IPS-18c (cell line): Measurements from ENCODE around the gene FAM222B.
"Not testable (repeated sequence)": the region's sequence is repeated elsewhere in the genome, so short reads cannot be mapped to it uniquely, and the experiment has no call there.

Source experiments
- H3K4me3 ChIP-seq: 2 replicates; pipeline ENCODE4 v1.7.0; 2013; ENCODE audit warnings: low read depth, mild to moderate bottlenecking, low read length, moderate library complexity; ENCODE audit not compliant: insufficient read depth
- H3K9me3 ChIP-seq: one replicate; pipeline ENCODE4 v1.6.1; 2013; ENCODE audit warnings: mild to moderate bottlenecking, low read length, moderate library complexity; ENCODE audit not compliant: control insufficient read depth, insufficient read depth

The FAM222B gene

DNA sequence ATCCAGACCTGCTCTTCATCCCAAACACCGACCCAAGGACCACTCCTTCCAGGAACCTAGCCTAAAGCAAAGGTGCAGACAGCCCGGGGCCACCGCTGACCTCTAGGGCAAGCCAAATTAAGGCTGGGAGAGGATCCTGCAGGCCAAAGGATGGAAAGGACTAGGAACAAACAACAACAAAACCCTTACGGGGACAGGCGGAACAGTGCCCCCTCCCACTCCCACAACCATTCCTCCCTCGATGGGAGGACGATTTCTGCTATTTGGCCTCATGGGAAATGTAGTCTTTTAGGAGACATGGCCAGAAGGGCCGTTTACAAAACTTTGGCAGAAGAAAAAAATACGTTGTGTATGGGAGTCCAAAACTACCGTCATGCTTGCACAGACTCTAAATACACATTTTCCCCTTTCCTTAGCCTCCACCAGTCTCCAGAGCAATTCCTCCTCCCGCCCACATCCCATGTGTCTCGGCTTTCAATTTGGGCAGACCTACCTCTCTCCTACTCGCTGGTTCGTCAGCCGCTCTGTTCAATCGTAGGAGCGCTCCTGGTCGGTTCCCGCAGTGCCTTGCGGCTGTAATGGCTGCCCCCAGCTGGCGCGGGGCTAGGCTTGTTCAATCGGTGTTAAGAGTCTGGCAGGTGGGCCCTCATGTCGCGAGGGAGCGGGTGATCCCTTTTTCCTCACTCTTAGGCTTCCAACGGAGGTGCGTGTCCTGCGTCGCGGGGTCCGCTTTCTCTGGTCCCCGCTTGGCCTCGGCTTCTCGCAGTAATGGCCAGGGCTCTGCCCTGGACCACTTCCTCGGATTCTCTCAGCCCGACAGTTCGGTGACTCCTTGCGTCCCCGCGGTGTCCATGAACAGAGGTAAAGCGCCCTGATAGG is 12.1 kb upstream of the FAM222B start, which contains the start of gene ERAL1:
Gene ERAL1 (plus strand): TSS at position 560 of the 879 bp plus-strand sequence. CDS start 19 bp downstream, at position 579.
- H3K4me3 ChIP-seq = peak within 1 kb of the TSS; percentile 85

DNA sequence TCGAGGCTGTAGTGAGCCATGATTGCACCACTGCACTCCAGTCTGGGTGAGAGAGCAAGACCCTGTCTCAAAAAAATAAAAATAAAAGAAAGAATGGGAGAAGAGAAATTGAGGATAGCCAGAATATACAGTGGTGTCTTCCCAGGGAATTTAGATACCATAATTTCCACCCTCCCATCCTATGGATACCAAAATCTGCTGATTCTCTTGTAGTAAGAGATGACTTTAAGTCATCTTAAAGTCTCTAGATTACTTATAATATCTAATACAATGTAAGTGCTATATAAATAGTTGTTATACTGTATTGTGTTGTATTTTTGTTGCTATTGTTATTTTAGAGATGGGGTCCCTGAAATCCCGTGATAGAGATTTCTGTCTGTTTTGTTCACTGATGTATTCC is 10.7 kb upstream of the FAM222B start:
- Histone ChIP-seq H3K9me3 (no peaks in the 10 kb centered on the region), H3K4me3 (no peak overlapping the region)

More for the DNA sequence above, 12.1 kb upstream of the FAM222B start, which contains the start of gene ERAL1:
- no peaks in the 10 kb centered on the region for H3K9me3 ChIP-seq

DNA sequence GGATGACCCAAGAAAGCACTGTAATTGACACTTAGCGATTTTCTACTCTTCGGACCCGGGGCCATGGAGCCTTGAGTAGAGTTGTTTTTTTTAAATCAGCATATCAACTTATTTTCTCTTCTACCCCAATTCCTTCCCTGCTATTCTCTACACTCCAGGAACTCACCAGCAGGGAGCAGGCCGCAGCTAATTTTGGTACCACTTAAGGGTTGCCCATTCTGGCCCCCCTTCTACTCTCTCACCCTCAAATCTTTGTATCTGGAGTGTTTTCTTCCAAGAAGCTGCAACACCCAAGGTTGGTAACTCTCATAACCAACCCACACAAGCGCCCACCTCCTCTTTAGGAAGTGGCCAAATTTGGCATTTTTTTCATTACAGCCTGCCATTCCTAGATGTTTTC is 6.7 kb upstream of the FAM222B start:
- Histone ChIP-seq H3K9me3 (no peaks in the 10 kb centered on the region), H3K4me3 (no peak overlapping the region)

DNA sequence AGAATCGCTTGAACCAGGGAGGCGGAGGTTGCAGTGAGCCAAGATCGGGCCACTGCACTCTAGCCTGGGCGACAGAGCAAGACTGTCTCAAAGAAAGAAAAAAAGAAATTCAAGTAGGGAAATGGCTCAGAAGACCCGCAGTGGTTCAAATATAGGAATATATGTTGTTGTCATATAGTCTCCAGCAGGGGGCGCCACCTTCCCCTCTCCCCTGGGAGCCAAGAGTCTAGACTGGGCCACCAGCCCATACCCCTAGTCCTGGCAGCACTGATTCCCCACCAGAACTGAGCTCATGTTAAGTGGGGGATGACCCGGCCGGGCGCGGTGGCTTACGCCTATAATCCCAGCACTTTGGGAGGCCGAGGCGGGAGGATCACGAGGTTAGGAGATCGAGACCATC is 6.1 kb upstream of the FAM222B start:
- H3K9me3 ChIP-seq, H3K4me3 ChIP-seq: not testable (repeated sequence)

DNA sequence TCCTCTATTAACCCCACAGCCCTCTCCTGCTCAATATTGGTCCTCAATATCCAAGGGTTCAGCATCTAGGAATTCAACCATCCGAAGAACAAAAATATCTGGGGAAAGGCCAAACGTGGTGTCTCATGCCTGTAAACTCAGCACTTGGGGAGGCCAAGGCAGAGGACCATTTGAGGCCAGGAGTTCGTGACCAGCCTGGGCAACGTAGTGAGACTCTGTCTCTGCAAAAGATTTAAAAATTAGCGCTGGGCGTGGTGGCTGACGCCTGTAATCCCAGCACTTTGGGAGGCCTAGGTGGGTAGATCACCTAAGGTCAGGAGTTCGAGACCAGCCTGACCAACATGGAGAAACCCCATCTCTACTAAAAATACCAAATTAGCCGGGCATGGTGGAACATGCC is 4.1 kb upstream of the FAM222B start:
- H3K9me3 ChIP-seq, H3K4me3 ChIP-seq: not testable (repeated sequence)

DNA sequence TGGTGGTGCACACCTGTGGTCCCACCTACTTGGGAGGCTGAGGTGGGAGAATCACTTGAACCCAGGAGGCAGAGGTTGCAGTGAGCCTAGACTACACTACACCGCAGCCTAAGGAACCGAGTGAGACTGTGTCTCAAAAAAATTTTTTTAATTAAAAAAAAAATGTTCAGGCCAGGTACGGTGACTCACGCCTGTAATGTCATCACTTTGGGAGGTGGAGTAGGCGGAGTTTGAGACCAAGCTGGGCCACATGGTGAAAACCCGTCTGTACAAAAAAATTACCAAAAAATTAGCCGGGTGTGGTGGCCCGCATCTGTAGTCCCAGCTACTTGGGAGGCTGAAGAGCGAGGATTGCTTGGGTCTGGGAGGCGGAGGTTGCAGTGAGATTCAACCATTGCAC is 3.6 kb upstream of the FAM222B start:
- no peaks in the 10 kb centered on the region for H3K9me3 ChIP-seq
- no peak overlapping the region for H3K4me3 ChIP-seq

DNA sequence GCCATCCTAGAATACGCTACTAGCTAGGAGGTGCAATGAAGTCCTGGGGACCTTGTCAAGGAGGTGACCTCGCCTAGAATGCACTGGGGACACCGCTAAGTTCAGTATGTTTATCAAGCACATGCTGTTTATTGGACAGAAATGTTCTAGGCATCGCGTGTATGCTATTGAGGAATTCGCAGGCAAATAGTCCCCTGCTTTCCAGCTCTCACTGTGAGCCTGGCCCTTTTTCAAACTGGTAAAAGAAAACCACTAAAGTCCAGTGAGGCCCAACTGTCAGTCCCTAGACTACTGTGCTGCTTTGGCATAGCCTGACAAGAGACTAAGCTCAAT is 1.2 kb upstream of the FAM222B start:
- no peaks in the 10 kb centered on the region for H3K9me3 ChIP-seq
- no peak overlapping the region for H3K4me3 ChIP-seq

DNA sequence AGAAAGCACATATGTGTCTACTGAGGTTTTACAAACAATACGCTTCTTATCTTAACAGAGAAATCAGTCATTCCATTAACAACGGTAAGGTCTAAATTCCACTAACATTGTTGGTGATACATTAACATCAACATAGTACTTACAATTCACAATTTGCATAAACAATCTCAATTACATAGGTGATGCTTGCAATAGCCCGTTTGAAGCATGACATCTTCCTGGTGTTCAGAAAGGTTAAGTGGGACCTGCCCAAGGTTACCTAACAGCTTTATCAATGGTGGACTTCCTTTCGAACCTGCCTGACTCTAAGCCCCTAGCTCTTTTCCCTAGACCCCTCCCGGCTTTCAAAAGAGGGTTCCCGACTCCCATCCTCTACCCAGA is 699 bp downstream of the FAM222B start:
- peak overlapping the region; percentile 98 for H3K4me3 ChIP-seq
- H3K9me3 ChIP-seq = no peaks in the 10 kb centered on the region

DNA sequence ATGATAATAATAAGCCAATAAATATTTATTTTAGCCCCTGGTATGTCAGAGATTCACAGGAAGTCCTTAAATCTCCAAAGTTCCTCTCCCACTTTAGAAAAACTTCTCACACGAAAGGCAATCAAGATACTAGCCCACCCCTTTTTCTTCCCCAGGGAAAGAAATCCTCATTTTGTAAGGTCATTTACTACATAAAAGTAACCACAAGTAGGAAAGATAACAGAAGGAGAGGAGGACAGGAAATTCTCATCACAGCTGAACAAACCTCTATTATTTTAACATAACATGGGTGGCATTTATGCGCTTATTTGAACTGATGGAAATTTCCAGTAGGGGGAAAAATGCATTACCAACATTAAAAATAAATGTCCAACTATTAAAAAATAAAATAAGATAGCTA is 3.4 kb downstream of the FAM222B start:
- H3K4me3 ChIP-seq = no peak overlapping the region
- H3K9me3 ChIP-seq = no peaks in the 10 kb centered on the region

DNA sequence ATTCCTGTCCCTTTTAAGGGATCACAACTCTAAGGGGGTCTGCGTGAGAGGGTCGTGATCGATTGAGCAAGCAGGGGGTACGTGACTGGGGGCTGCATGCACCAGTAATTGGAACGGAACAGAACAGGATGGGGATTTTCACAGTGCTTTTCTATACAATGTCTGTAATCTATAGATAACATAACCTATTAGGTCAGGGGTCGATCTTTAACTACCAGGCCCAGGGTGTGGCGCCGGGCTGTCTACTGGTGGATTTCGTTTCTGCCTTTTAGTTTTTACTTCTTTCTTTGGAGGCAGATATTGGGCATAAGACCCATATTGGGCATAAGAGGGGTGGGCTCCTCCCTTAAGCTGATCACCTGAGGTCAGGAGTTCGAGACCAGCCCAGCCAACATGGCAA is 6.0 kb downstream of the FAM222B start:
- not testable (repeated sequence) for H3K9me3 ChIP-seq, H3K4me3 ChIP-seq

DNA sequence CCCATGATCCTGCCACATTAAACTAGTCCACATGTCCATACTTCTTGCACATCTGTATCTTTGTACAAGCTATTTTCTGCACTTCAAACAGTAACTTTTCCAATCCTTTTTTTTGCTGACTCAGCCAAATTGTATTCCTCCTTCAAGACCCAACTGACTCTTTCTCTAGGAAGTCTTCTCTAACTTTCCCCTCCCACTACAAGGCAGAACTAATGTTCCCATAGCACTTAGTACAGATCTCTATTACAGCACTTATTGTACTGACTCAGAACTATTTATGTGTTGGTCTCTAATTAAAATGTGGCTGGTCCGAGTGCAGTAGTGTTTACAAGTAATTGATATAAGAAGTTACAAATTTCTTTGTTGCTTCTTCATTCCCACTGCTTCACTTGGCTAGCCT is 8.2 kb downstream of the FAM222B start:
- H3K4me3 ChIP-seq = no peak overlapping the region
- H3K9me3 ChIP-seq = no peaks in the 10 kb centered on the region

DNA sequence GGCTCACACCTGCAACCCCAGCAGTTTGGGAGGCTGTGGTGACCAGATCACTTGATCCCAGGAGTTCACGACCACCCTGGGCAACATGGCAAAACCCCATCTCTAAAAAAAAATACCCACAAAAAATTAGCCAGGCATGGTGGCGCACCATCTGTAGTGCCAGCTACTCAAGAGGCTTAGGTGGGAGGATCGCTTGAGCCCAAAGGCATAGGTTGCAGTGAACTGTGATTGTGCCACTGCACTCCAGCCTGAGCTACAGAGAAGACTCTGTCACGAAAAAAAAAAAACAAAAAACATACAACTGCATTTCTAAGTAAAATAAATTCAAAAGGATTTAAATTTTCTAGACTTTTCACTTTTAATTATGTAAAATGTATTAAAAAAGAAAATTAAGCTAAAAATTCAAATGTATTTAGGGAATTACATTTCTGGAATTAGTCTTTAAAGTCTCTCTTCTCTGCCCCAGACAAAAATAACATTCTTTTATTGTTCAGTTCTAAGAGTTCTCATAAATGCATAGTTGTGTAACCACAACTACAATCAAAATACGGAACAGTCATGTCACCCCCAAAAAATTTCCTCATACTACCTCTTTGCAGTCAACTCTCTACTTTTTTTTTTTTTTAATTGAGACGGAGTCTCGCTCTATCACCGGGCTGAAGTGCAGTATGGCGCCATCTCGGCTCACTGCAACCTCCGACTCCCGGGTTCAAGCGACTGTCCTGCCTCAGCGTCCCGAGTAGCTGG is 14.1 kb downstream of the FAM222B start:
- Histone ChIP-seq H3K4me3 (no peak overlapping the region), H3K9me3 (no peaks in the 10 kb centered on the region)

DNA sequence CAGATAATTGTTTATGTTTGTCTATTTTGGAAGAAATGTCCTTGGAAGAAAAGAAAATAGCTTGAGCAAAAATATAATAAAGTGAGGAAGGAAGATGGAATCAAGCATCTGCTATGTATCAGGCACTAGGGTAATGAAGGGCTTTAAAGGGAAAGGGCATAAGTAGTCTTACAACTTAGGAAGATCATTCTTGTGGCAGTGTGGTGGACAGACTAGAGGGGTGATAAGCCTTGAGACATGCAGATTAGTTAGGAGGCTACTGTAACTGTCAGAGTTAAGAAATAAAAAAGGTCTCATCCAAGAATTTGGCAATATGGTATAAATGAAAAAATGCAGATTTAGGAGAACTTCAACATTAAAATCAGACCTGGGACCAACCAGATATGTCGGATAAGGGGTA is 14.9 kb downstream of the FAM222B start:
- no peaks in the 10 kb centered on the region for H3K9me3 ChIP-seq
- no peak overlapping the region for H3K4me3 ChIP-seq

DNA sequence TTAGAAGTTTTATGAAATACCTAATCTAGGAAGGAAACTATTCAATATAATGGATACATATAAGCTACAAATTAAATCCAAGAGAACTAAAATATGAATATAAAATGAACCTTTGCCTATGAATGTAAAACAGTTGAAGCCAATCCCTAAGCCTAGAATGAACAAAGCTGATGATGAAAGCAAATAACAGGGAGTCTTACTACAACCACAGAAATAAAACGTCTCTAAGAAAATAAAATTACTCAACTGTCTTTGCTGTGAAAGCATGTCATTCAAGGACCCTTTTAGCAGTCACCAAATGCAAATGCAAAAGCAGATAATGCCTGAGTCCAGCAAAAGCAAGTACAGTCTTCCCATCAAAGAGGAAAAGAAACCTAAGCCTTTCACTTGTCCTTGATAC is 23.0 kb downstream of the FAM222B start:
- Histone ChIP-seq H3K9me3 (no peaks in the 10 kb centered on the region), H3K4me3 (no peak overlapping the region)

DNA sequence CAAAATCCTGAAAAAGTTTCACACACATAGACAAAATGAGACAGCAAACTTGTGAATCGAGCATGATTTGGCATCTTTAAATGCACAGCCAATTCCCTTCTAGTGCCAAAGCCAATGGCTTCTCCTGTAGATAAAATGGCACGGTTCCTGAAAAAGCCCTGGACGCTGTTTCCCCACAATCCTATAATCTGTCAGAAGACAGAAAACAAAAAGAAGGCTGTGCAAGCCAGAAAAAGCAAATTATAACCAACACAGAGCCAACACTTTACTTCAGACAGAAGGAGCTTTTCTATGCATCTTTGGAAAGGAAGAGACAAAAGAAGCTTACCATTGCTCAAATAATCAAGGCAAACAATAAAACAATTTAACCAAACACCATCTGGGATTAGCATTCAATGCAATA is 23.8 kb downstream of the FAM222B start:
- Histone ChIP-seq H3K9me3 (no peaks in the 10 kb centered on the region), H3K4me3 (no peak overlapping the region)

DNA sequence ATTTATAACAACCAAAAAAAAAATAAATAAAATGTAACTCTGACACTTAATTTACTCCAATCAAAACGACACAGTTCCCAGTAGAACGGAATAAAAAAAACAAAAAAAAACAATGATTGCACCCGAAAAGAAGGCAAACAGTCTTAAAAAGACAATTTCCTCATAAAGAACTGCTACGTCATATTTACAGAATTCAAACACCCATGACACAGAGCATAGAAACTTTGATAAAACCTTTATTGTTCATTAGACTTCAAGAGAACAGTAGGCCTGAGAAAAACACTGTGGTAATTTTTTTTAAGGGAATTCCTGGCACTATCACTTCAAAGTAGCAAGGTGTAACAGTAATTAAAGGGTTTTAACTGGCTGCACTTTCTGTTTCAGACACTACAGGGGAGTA is 26.1 kb downstream of the FAM222B start:
- H3K9me3 ChIP-seq = no peaks in the 10 kb centered on the region
- no peak overlapping the region for H3K4me3 ChIP-seq

DNA sequence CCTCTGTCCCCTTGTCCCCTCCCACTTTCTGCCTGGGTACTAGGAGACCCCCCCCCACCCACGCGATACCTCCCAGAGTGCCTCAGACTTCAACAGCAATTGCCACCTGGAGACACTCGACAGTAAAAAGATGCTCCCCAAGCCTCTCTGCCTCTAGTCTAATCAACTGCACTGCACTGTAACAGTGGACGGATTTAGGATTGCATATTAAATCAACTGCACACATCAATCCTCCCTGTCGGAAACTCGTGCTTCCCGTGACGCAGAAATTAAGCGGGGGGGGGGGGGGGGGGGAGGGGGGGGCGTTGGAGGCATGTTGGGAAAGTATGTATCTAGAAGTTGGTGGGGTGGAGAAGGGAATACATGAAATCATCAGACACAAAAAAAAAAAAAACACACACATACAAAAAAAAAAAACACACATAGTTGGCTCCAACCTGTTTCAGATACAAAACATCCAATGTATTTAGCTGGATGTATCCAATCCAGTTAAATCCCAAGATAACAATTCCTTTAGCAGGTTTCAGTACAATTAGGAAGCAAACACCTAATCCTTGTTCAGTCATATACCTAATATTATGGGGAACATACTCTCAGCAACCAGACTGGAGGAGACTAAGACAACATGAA is 29.7 kb downstream of the FAM222B start:
- no peaks in the 10 kb centered on the region for H3K9me3 ChIP-seq
- H3K4me3 ChIP-seq = peak overlapping the region; percentile 80
